Activated gamma-delta T cell treated with anti-CD3 and anti-CD28 coated beads, Interleukin-2, amount 50 U/mL, for 16 hours (primary cell): Measurements from ENCODE around the gene PBX3.

Source experiments
- DNase-seq: peaks from one replicate; pipeline ENCODE4 v3.0.0-alpha.2; 2020; ENCODE audit warnings: low read depth

Gene PBX3

GRCh38 chr9:125867751-125868415, 120.7 kb downstream of the PBX3 start:
- DNase-seq = no peak

GRCh38 chr9:125878164-125878631, 131.0 kb downstream of the PBX3 start:
- no peak for DNase-seq

GRCh38 chr9:125881042-125881441, 133.9 kb downstream of the PBX3 start:
- no peak for DNase-seq

- DNase-seq = no peak
Measured at GRCh38 chr9:125883565-125884217, 136.5 kb downstream of the PBX3 start.

- DNase-seq = no peak
Measured at GRCh38 chr9:125884218-125884595, 137.0 kb downstream of the PBX3 start.

- DNase-seq = no peak
Measured at GRCh38 chr9:125885405-125886034, 138.3 kb downstream of the PBX3 start.

GRCh38 chr9:125886365-125886764, 139.2 kb downstream of the PBX3 start:
- no peak for DNase-seq

GRCh38 chr9:125887172-125887571, 140.0 kb downstream of the PBX3 start:
- no peak for DNase-seq

- DNase-seq = no peak
Measured at GRCh38 chr9:125888211-125888610, 141.0 kb downstream of the PBX3 start.

- DNase-seq = no peak
Measured at GRCh38 chr9:125889112-125889475, 141.9 kb downstream of the PBX3 start.

- no peak for DNase-seq
Measured at GRCh38 chr9:125889476-125890419, 142.6 kb downstream of the PBX3 start.

GRCh38 chr9:125890826-125891225, 143.7 kb downstream of the PBX3 start:
- no peak for DNase-seq

GRCh38 chr9:125893277-125893676, 146.1 kb downstream of the PBX3 start:
- DNase-seq = no peak

- no peak for DNase-seq
Measured at GRCh38 chr9:125894566-125894965, 147.4 kb downstream of the PBX3 start.

GRCh38 chr9:125896404-125896803, 149.2 kb downstream of the PBX3 start:
- no peak for DNase-seq

- no peak for DNase-seq
Measured at GRCh38 chr9:125896964-125897363, 149.8 kb downstream of the PBX3 start.

GRCh38 chr9:125897481-125897880, 150.3 kb downstream of the PBX3 start:
- DNase-seq = no peak

- DNase-seq = no peak
Measured at GRCh38 chr9:125902214-125902613, 155.0 kb downstream of the PBX3 start.

- DNase-seq = no peak
Measured at GRCh38 chr9:125902831-125903512, 155.8 kb downstream of the PBX3 start.

GRCh38 chr9:125904155-125904851, 157.1 kb downstream of the PBX3 start:
- no peak for DNase-seq

GRCh38 chr9:125906144-125906543, 159.0 kb downstream of the PBX3 start:
- DNase-seq = no peak
